ENCODE data around the gene ITPR2.

Gene ITPR2

GRCh38 chr12:26727482-26728204 lies 105.4 kb downstream of the ITPR2 start:
- Histone ChIP-seq H4K8ac (ENCODE audit: low read depth, low read length) (no peak overlapping the region), H3K18ac (ENCODE audit: low read length) (no peak overlapping the region), H3K14ac (ENCODE audit: low read length) (no peak overlapping the region), H4K91ac (ENCODE audit: low read depth, low read length) (no peak overlapping the region), H3K79me1 (ENCODE audit: low read length) (no peaks in the 10 kb centered on the region), H3K9me3 (ENCODE audit: insufficient read depth, low read depth, low read length) (no peaks in the 10 kb centered on the region), H2AFZ (ENCODE audit: insufficient read depth, low read length, poor library complexity) (no peak overlapping the region), H3K27me3 (ENCODE audit: insufficient read depth, low read length) (no peaks in the 10 kb centered on the region), H2AK5ac (ENCODE audit: low read length) (no peak overlapping the region), H4K12ac (ENCODE audit: low read depth, low read length) (no peak overlapping the region), H3K27ac (ENCODE audit: low read depth, low read length) (no peak overlapping the region), H2BK120ac (ENCODE audit: insufficient read depth, low read length, poor library complexity) (no peak overlapping the region), H2BK5ac (ENCODE audit: low read depth, low read length, poor library complexity) (no peak overlapping the region), H3K4me2 (ENCODE audit: low read length) (no peak overlapping the region), H3K4me1 (ENCODE audit: control insufficient read depth in 1 of 2, insufficient read depth in 2 of 2, low read length in 2 of 2) (no peaks in the 10 kb centered on the region), H3K4ac (ENCODE audit: low read depth, low read length) (no peak overlapping the region), H3K9ac (ENCODE audit: low read length) (no peak overlapping the region), H3K36me3 (ENCODE audit: control insufficient read depth in 1 of 2, insufficient read depth in 2 of 2, low read length in 2 of 2) (no peaks in the 10 kb centered on the region), H3K4me3 (ENCODE audit: low read depth, low read length) (no peak overlapping the region), H2BK12ac (ENCODE audit: low read length) (no peak overlapping the region), H3K79me2 (ENCODE audit: control insufficient read depth, insufficient read depth, low read length, poor library complexity) (no peaks in the 10 kb centered on the region), H3K23ac (ENCODE audit: low read length) (no peak overlapping the region)
- WGBS (ENCODE audit: extremely low coverage, insufficient coverage, insufficient read length), result no CpG with 5 or more reads among the region's 13 CpGs
- no peak for DNase-seq

- H3K9me3 ChIP-seq (ENCODE audit: insufficient read depth, low read depth, low read length), result no peaks in the 10 kb centered on the region
- H4K91ac ChIP-seq (ENCODE audit: low read depth, low read length), result no peak overlapping the region
- no peak overlapping the region for H2BK5ac ChIP-seq (ENCODE audit: low read depth, low read length, poor library complexity)
- H3K27ac ChIP-seq (ENCODE audit: low read depth, low read length), result no peak overlapping the region
- H3K4ac ChIP-seq (ENCODE audit: low read depth, low read length), result no peak overlapping the region
- no peak overlapping the region for H2AK5ac ChIP-seq (ENCODE audit: low read length)
- H3K4me1 ChIP-seq (ENCODE audit: control insufficient read depth in 1 of 2, insufficient read depth in 2 of 2, low read length in 2 of 2), result no peaks in the 10 kb centered on the region
- H3K79me2 ChIP-seq (ENCODE audit: control insufficient read depth, insufficient read depth, low read length, poor library complexity), result no peaks in the 10 kb centered on the region
- H3K9ac ChIP-seq (ENCODE audit: low read length), result no peak overlapping the region
- no peaks in the 10 kb centered on the region for H3K36me3 ChIP-seq (ENCODE audit: control insufficient read depth in 1 of 2, insufficient read depth in 2 of 2, low read length in 2 of 2)
- WGBS (ENCODE audit: extremely low coverage, insufficient coverage, insufficient read length), result no CpG with 5 or more reads among the region's 2 CpGs
- no peak overlapping the region for H3K18ac ChIP-seq (ENCODE audit: low read length)
- no peak overlapping the region for H3K23ac ChIP-seq (ENCODE audit: low read length)
- H3K4me2 ChIP-seq (ENCODE audit: low read length), result no peak overlapping the region
- no peak overlapping the region for H4K12ac ChIP-seq (ENCODE audit: low read depth, low read length)
- H3K4me3 ChIP-seq (ENCODE audit: low read depth, low read length), result no peak overlapping the region
- no peak overlapping the region for H2BK120ac ChIP-seq (ENCODE audit: insufficient read depth, low read length, poor library complexity)
- no peaks in the 10 kb centered on the region for H3K27me3 ChIP-seq (ENCODE audit: insufficient read depth, low read length)
- H3K14ac ChIP-seq (ENCODE audit: low read length), result no peak overlapping the region
- no peak overlapping the region for H2BK12ac ChIP-seq (ENCODE audit: low read length)
- no peak for DNase-seq
- no peak overlapping the region for H4K8ac ChIP-seq (ENCODE audit: low read depth, low read length)
- H2AFZ ChIP-seq (ENCODE audit: insufficient read depth, low read length, poor library complexity), result no peak overlapping the region
- H3K79me1 ChIP-seq (ENCODE audit: low read length), result no peaks in the 10 kb centered on the region
These were observed 106.0 kb downstream of the ITPR2 start for GRCh38 chr12:26726956-26727355.

- Histone ChIP-seq H3K36me3 (ENCODE audit: control insufficient read depth in 1 of 2, insufficient read depth in 2 of 2, low read length in 2 of 2) (no peaks in the 10 kb centered on the region), H2BK5ac (ENCODE audit: low read depth, low read length, poor library complexity) (no peak overlapping the region), H3K27me3 (ENCODE audit: insufficient read depth, low read length) (no peaks in the 10 kb centered on the region), H3K9ac (ENCODE audit: low read length) (no peak overlapping the region), H4K8ac (ENCODE audit: low read depth, low read length) (no peak overlapping the region), H2AK5ac (ENCODE audit: low read length) (no peak overlapping the region), H3K14ac (ENCODE audit: low read length) (no peak overlapping the region), H2BK120ac (ENCODE audit: insufficient read depth, low read length, poor library complexity) (no peak overlapping the region), H3K79me2 (ENCODE audit: control insufficient read depth, insufficient read depth, low read length, poor library complexity) (no peaks in the 10 kb centered on the region), H3K79me1 (ENCODE audit: low read length) (no peaks in the 10 kb centered on the region), H2AFZ (ENCODE audit: insufficient read depth, low read length, poor library complexity) (no peak overlapping the region), H3K9me3 (ENCODE audit: insufficient read depth, low read depth, low read length) (no peaks in the 10 kb centered on the region), H2BK12ac (ENCODE audit: low read length) (no peak overlapping the region), H3K27ac (ENCODE audit: low read depth, low read length) (no peak overlapping the region), H3K4ac (ENCODE audit: low read depth, low read length) (no peak overlapping the region), H3K18ac (ENCODE audit: low read length) (no peak overlapping the region), H3K4me1 (ENCODE audit: control insufficient read depth in 1 of 2, insufficient read depth in 2 of 2, low read length in 2 of 2) (no peaks in the 10 kb centered on the region), H3K4me2 (ENCODE audit: low read length) (no peak overlapping the region), H3K4me3 (ENCODE audit: low read depth, low read length) (no peak overlapping the region), H4K12ac (ENCODE audit: low read depth, low read length) (no peak overlapping the region), H4K91ac (ENCODE audit: low read depth, low read length) (no peak overlapping the region), H3K23ac (ENCODE audit: low read length) (no peak overlapping the region)
- DNase-seq, result no peak
- no CpG with 5 or more reads among the region's 2 CpGs for WGBS (ENCODE audit: extremely low coverage, insufficient coverage, insufficient read length)
These were observed 107.6 kb downstream of the ITPR2 start for GRCh38 chr12:26725276-26725916.

GRCh38 chr12:26724309-26724702 lies 108.7 kb downstream of the ITPR2 start:
- H2BK5ac ChIP-seq (ENCODE audit: low read depth, low read length, poor library complexity), result no peak overlapping the region
- H4K8ac ChIP-seq (ENCODE audit: low read depth, low read length), result no peak overlapping the region
- no peak overlapping the region for H2BK120ac ChIP-seq (ENCODE audit: insufficient read depth, low read length, poor library complexity)
- H3K14ac ChIP-seq (ENCODE audit: low read length), result no peak overlapping the region
- no peaks in the 10 kb centered on the region for H3K9me3 ChIP-seq (ENCODE audit: insufficient read depth, low read depth, low read length)
- 100% methylated on average over 3 of the region's 4 CpGs for WGBS (ENCODE audit: extremely low coverage, insufficient coverage, insufficient read length)
- H4K91ac ChIP-seq (ENCODE audit: low read depth, low read length), result no peak overlapping the region
- no peaks in the 10 kb centered on the region for H3K4me1 ChIP-seq (ENCODE audit: control insufficient read depth in 1 of 2, insufficient read depth in 2 of 2, low read length in 2 of 2)
- H2BK12ac ChIP-seq (ENCODE audit: low read length), result no peak overlapping the region
- no peaks in the 10 kb centered on the region for H3K79me1 ChIP-seq (ENCODE audit: low read length)
- no peak overlapping the region for H3K4ac ChIP-seq (ENCODE audit: low read depth, low read length)
- H3K18ac ChIP-seq (ENCODE audit: low read length), result no peak overlapping the region
- H3K9ac ChIP-seq (ENCODE audit: low read length), result no peak overlapping the region
- H3K36me3 ChIP-seq (ENCODE audit: control insufficient read depth in 1 of 2, insufficient read depth in 2 of 2, low read length in 2 of 2), result no peaks in the 10 kb centered on the region
- H3K23ac ChIP-seq (ENCODE audit: low read length), result no peak overlapping the region
- H4K12ac ChIP-seq (ENCODE audit: low read depth, low read length), result no peak overlapping the region
- no peak for DNase-seq
- H3K27ac ChIP-seq (ENCODE audit: low read depth, low read length), result no peak overlapping the region
- H2AK5ac ChIP-seq (ENCODE audit: low read length), result no peak overlapping the region
- no peak overlapping the region for H3K4me2 ChIP-seq (ENCODE audit: low read length)
- no peaks in the 10 kb centered on the region for H3K27me3 ChIP-seq (ENCODE audit: insufficient read depth, low read length)
- no peak overlapping the region for H3K4me3 ChIP-seq (ENCODE audit: low read depth, low read length)
- H3K79me2 ChIP-seq (ENCODE audit: control insufficient read depth, insufficient read depth, low read length, poor library complexity), result no peaks in the 10 kb centered on the region
- no peak overlapping the region for H2AFZ ChIP-seq (ENCODE audit: insufficient read depth, low read length, poor library complexity)

Measured in trophoblast cell (in vitro differentiated cells and primary cell).